Measurements from ENCODE around the gene TMCO4. TPM values are rescaled to one million over a fixed set of nuclear protein-coding genes. Genes with fewer than 3 reads are reported as not detected.

The TMCO4 gene
- total RNA-seq, 1 donor, result 27.5 TPM

DNA sequence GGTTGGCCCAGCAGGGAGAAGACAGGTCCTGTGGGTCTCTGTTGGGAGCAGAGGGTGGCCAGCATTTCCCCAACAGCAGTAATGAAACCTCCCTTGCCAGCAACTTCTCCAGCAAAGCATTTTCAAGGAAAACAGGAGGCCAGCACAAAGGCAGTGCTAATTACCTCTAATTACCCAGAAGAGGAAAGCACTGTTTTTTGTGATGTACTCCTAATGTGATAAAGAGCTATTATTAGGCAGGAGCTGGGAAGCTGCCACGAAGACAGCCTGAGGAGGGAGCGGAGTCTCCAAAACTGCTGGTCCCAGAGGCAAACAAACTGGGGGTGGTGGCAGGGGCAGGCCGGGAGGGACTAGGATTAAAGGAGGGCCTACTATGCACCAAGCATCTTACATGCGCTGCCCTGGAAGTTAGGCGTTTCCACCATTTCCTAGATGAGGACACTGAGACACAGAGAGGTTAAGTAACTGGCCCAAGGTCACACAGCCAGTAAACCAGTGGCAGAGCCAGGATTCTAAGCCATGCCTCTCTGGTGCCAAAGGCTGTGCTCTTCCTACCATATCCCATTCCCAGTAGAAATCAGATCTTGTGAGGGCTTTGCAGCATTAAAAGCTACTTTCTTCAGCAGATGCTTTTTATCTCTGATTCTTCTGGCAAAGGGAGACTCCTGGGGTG is 110.5 kb downstream of the TMCO4 start:
- no peak for DNase-seq (ENCODE audit: insufficient read length, low spot score, missing footprints)
- H3K27me3 ChIP-seq (ENCODE audit: insufficient read depth, low read length), result no peaks in the 10 kb centered on the region
- TF ChIP-seq, protein P1, sequence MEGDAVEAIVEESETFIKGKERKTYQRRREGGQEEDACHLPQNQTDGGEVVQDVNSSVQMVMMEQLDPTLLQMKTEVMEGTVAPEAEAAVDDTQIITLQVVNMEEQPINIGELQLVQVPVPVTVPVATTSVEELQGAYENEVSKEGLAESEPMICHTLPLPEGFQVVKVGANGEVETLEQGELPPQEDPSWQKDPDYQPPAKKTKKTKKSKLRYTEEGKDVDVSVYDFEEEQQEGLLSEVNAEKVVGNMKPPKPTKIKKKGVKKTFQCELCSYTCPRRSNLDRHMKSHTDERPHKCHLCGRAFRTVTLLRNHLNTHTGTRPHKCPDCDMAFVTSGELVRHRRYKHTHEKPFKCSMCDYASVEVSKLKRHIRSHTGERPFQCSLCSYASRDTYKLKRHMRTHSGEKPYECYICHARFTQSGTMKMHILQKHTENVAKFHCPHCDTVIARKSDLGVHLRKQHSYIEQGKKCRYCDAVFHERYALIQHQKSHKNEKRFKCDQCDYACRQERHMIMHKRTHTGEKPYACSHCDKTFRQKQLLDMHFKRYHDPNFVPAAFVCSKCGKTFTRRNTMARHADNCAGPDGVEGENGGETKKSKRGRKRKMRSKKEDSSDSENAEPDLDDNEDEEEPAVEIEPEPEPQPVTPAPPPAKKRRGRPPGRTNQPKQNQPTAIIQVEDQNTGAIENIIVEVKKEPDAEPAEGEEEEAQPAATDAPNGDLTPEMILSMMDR (IDR thresholded peaks at IDR 0.05; ENCODE audit: extremely low read depth, low read depth, low read length), result no peak
- no peaks in the 10 kb centered on the region for H3K9me3 ChIP-seq (ENCODE audit: low read depth, low read length)
- no peak overlapping the region for H3K4me3 ChIP-seq (ENCODE audit: insufficient read depth, low read length)
- no peaks in the 10 kb centered on the region for H4K20me1 ChIP-seq (ENCODE audit: insufficient read depth, low read length)
- no peaks in the 10 kb centered on the region for H3K4me1 ChIP-seq (ENCODE audit: insufficient read depth, low read length)
- no peak overlapping the region for H2AFZ ChIP-seq (ENCODE audit: low read length)
- no peaks in the 10 kb centered on the region for H3K36me3 ChIP-seq (ENCODE audit: insufficient read depth, low read length)
- H3K4me2 ChIP-seq (ENCODE audit: insufficient read depth, low read length), result no peak overlapping the region
- no peak overlapping the region for H3K27ac ChIP-seq (ENCODE audit: low read depth, low read length)
- no peaks in the 10 kb centered on the region for H3K79me2 ChIP-seq (ENCODE audit: insufficient read depth, low read length)

DNA sequence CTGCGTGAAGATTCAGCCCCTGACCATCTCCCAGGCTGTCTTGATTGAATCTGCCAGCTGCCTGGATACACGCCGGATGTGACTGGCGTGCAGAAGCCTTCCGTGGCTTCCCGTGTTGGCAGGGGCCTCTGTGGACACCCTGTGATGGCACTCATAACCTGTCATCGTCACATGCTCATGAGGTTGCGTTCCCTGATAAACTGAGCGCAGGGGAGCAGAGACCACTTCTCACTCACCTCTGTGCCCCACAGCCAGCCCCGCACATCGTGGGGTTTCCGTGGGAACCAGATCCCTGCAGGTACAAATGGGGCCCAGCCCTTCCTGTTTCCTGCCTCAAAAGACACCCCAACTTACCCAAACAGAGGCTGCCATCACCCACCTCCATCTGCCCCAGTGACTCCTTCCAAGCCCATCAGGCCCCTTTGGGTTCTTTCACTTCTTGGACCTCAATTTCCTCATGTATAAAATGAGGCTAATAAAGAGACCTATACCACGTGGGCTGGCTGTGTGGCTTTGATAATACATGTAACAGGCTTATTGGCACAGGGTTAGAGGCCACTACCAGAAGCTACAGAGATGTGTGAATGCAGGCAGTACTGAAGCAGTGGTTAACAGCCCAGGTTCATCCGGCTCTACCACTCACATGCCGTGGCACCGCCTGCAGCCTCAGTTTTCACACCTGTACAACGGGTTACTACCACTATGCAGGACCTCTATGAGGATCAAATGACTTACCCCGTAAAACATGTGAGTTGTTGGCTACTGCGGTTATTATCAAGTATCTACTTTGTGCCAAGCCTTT is 111.5 kb downstream of the TMCO4 start:
- H3K27ac ChIP-seq (ENCODE audit: low read depth, low read length), result no peak overlapping the region
- no peaks in the 10 kb centered on the region for H3K27me3 ChIP-seq (ENCODE audit: insufficient read depth, low read length)
- no peaks in the 10 kb centered on the region for H3K4me1 ChIP-seq (ENCODE audit: insufficient read depth, low read length)
- H2AFZ ChIP-seq (ENCODE audit: low read length), result no peak overlapping the region
- no peaks in the 10 kb centered on the region for H3K9me3 ChIP-seq (ENCODE audit: low read depth, low read length)
- H3K36me3 ChIP-seq (ENCODE audit: insufficient read depth, low read length), result no peaks in the 10 kb centered on the region
- no peaks in the 10 kb centered on the region for H3K79me2 ChIP-seq (ENCODE audit: insufficient read depth, low read length)
- TF ChIP-seq, protein P1 (IDR thresholded peaks at IDR 0.05; ENCODE audit: extremely low read depth, low read depth, low read length), result no peak
- DNase-seq (ENCODE audit: insufficient read length, low spot score, missing footprints), result no peak
- H4K20me1 ChIP-seq (ENCODE audit: insufficient read depth, low read length), result no peaks in the 10 kb centered on the region
- H3K4me3 ChIP-seq (ENCODE audit: insufficient read depth, low read length), result no peak overlapping the region
- no peak overlapping the region for H3K4me2 ChIP-seq (ENCODE audit: insufficient read depth, low read length)

DNA sequence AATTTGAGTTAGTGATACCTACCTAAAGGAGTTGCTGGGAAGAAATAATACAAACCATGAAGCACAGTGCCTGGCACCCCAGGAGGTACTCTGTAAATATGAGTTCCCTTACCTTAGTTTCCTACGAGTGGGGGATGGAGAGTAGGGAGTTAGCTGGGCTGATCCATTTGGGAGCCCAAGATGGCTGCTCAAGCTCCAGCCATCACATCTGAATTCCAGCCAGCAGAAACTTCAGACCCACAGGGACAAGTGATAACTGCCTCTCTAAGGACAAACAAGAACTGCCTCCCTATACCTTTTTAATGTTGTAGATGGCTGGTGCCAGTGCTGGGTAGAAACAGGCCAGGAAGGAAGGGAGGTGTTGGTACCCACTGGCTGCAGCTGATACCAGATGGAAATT is 112.3 kb downstream of the TMCO4 start:
- no peaks in the 10 kb centered on the region for H3K9me3 ChIP-seq (ENCODE audit: low read depth, low read length)
- no peaks in the 10 kb centered on the region for H3K27me3 ChIP-seq (ENCODE audit: insufficient read depth, low read length)
- peaks cover 4% of the 10 kb centered on the region for H3K4me1 ChIP-seq (ENCODE audit: insufficient read depth, low read length)
- H2AFZ ChIP-seq (ENCODE audit: low read length), result no peak overlapping the region
- no peak overlapping the region for H3K4me3 ChIP-seq (ENCODE audit: insufficient read depth, low read length)
- no peaks in the 10 kb centered on the region for H3K36me3 ChIP-seq (ENCODE audit: insufficient read depth, low read length)
- H3K79me2 ChIP-seq (ENCODE audit: insufficient read depth, low read length), result no peaks in the 10 kb centered on the region
- H3K4me2 ChIP-seq (ENCODE audit: insufficient read depth, low read length), result no peak overlapping the region
- TF ChIP-seq, protein P1 (IDR thresholded peaks at IDR 0.05; ENCODE audit: extremely low read depth, low read depth, low read length), result no peak
- no peak overlapping the region for H3K27ac ChIP-seq (ENCODE audit: low read depth, low read length)
- peaks cover 1% of the 10 kb centered on the region for H4K20me1 ChIP-seq (ENCODE audit: insufficient read depth, low read length)
- no peak for DNase-seq (ENCODE audit: insufficient read length, low spot score, missing footprints)

DNA sequence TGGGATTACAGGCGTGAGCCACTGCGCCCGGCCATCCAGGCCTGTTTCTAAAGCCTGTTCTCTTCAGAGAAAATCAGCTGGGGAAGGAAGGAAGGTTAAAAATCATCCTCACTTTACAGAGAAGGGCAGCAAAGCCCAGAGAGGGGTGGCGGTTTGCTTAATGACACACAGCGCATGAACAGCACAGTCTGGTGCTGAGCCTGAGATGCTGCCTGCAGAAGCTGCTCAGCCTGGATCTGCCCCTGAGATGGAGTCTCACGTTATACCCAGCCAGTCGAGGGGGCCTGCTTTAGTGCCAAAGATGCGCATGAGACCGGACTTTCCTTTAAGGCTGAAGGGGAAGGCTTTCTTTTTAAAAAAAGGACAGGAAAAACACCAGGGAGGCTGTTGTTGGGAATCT is 113.7 kb downstream of the TMCO4 start:
- Histone ChIP-seq H4K20me1 (ENCODE audit: insufficient read depth, low read length) (peaks cover 3% of the 10 kb centered on the region), H3K27ac (ENCODE audit: low read depth, low read length) (no peak overlapping the region), H3K36me3 (ENCODE audit: insufficient read depth, low read length) (no peaks in the 10 kb centered on the region), H3K9me3 (ENCODE audit: low read depth, low read length) (no peaks in the 10 kb centered on the region), H3K4me1 (ENCODE audit: insufficient read depth, low read length) (peaks cover 10% of the 10 kb centered on the region), H3K4me3 (ENCODE audit: insufficient read depth, low read length) (no peak overlapping the region), H3K79me2 (ENCODE audit: insufficient read depth, low read length) (no peaks in the 10 kb centered on the region), H2AFZ (ENCODE audit: low read length) (no peak overlapping the region), H3K27me3 (ENCODE audit: insufficient read depth, low read length) (no peaks in the 10 kb centered on the region), H3K4me2 (ENCODE audit: insufficient read depth, low read length) (no peak overlapping the region)
- no peak for DNase-seq (ENCODE audit: insufficient read length, low spot score, missing footprints)
- TF ChIP-seq, protein P1 (IDR thresholded peaks at IDR 0.05; ENCODE audit: extremely low read depth, low read depth, low read length), result no peak

All from osteoblast (primary cell).